Measurements from ENCODE around the gene TTC5. TPM values are rescaled to one million over a fixed set of nuclear protein-coding genes. Genes with fewer than 3 reads are reported as not detected.

TTC5 gene
- total RNA-seq, 4 donors from 2014 or later = 6.5 to 43.8 (median 17.7) TPM

GRCh38 chr14:20329355-20329754, 23.6 kb upstream of the TTC5 start:
- no peak for DNase-seq
- H3K4me3 ChIP-seq = no peak overlapping the region
- TF ChIP-seq, protein P1, sequence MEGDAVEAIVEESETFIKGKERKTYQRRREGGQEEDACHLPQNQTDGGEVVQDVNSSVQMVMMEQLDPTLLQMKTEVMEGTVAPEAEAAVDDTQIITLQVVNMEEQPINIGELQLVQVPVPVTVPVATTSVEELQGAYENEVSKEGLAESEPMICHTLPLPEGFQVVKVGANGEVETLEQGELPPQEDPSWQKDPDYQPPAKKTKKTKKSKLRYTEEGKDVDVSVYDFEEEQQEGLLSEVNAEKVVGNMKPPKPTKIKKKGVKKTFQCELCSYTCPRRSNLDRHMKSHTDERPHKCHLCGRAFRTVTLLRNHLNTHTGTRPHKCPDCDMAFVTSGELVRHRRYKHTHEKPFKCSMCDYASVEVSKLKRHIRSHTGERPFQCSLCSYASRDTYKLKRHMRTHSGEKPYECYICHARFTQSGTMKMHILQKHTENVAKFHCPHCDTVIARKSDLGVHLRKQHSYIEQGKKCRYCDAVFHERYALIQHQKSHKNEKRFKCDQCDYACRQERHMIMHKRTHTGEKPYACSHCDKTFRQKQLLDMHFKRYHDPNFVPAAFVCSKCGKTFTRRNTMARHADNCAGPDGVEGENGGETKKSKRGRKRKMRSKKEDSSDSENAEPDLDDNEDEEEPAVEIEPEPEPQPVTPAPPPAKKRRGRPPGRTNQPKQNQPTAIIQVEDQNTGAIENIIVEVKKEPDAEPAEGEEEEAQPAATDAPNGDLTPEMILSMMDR (IDR thresholded peaks at IDR 0.05) = no peak
- no peak for TF ChIP-seq POLR2A (IDR thresholded peaks at IDR 0.05)
- no peaks in the 10 kb centered on the region for H3K36me3 ChIP-seq
- H3K27ac ChIP-seq = no peak overlapping the region
- peaks cover 0 to 4% of the 10 kb centered on the region in 2 donors for H3K4me1 ChIP-seq
- intact Hi-C loops (cut with DNase I; ENCODE audit: low total_unique reads) = no loop called here
- no peaks in the 10 kb centered on the region for H3K27me3 ChIP-seq
- no peaks in the 10 kb centered on the region for H3K9me3 ChIP-seq

DNA sequence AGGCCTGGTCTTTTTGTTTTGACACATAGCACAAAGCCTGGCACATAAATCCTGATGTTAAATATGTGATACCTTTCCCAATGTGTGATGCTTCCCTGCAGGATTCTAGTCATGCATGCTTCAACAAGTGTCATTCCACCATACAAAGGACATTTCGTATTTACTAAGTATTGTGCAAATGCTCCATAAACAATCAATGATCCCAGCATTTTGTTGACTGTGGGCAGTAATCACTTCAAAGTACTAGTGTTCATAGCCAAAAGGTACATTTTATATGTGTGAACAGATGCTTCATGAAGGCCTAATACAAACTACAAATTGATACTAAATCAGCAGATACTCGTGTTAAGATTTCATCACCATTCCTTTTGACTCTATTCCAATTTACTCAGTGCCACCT, 23.0 kb upstream of the TTC5 start:
- Histone ChIP-seq H3K4me1 (peaks cover 0 to 4% of the 10 kb centered on the region in 2 donors), H3K9me3 (no peaks in the 10 kb centered on the region)
- TF ChIP-seq POLR2A (IDR thresholded peaks at IDR 0.05) = no peak
- TF ChIP-seq, protein P1 (IDR thresholded peaks at IDR 0.05) = no peak

DNA sequence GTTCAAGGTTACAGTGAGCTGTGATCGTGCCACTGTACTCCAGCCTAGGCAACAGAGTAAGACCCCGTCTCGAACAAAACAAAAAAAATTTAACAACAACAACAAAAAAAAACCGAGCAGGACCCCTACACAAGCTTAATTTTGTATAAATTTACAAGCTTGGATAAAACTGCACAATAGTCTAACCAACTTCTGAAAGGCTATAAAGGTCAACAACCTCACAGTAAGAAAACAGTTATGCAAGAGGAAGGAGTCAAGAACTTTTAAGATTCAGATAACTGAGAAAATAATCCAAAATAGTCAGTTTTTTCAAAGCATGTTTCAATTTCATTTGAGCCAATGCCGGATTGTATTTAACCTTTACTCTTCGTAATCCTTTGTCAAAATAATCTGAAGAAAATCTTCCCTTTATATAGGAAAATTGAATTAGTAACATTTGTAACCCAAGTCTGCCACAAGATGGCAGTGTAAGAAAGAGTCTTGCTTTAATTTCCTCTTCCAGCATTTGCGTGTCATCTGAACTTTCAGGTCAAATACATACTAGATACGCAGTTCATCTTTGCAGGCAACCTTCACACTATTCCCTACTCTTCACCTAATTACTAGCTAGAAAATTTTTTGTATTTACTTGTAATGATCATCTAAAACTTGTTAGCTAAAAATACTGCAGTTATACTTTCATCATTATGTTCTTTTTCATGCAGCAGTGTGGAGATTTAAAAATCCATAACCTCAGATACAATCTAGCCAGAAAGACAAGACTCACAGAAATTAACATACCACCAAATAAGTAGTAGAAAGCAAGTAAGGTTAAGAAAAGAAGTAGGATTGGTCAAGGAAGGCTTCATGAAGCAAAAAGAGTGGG, 21.5 kb upstream of the TTC5 start:
- no peaks in the 10 kb centered on the region for H3K36me3 ChIP-seq
- H3K9me3 ChIP-seq = no peaks in the 10 kb centered on the region
- TF ChIP-seq, protein P1 (IDR thresholded peaks at IDR 0.05) = peak; percentile 67 to 75 (median 72)
- no peak for TF ChIP-seq POLR2A (IDR thresholded peaks at IDR 0.05)
- DNase-seq = peak in 1 of 2 donors; percentile 28
- H3K4me3 ChIP-seq = no peak overlapping the region
- intact Hi-C loops (cut with DNase I; ENCODE audit: low total_unique reads) = no loop called here
- H3K27ac ChIP-seq = peak overlapping the region; percentile 43 to 44
- H3K4me1 ChIP-seq = peaks cover 0 to 4% of the 10 kb centered on the region in 2 donors
- H3K27me3 ChIP-seq = no peaks in the 10 kb centered on the region

More for the DNA sequence above, 23.0 kb upstream of the TTC5 start:
- Histone ChIP-seq H3K36me3 (no peaks in the 10 kb centered on the region), H3K4me3 (no peak overlapping the region), H3K27ac (no peak overlapping the region), H3K27me3 (no peaks in the 10 kb centered on the region)
- intact Hi-C loops (cut with DNase I; ENCODE audit: low total_unique reads) = no loop called here
- DNase-seq = no peak

- Histone ChIP-seq H3K4me1 (no peaks in the 10 kb centered on the region), H3K27ac (no peak overlapping the region), H3K27me3 (no peaks in the 10 kb centered on the region), H3K4me3 (no peak overlapping the region), H3K9me3 (no peaks in the 10 kb centered on the region), H3K36me3 (no peaks in the 10 kb centered on the region)
- TF ChIP-seq, protein P1 (IDR thresholded peaks at IDR 0.05) = no peak
- TF ChIP-seq POLR2A (IDR thresholded peaks at IDR 0.05) = no peak
- no peak for DNase-seq
- intact Hi-C loops (cut with DNase I; ENCODE audit: low total_unique reads) = no loop called here
Observed at GRCh38 chr14:20317720-20318119, 12.0 kb upstream of the TTC5 start.

- no peaks in the 10 kb centered on the region for H3K36me3 ChIP-seq
- DNase-seq = no peak
- intact Hi-C loops (cut with DNase I; ENCODE audit: low total_unique reads) = no loop called here
- H3K4me3 ChIP-seq = no peak overlapping the region
- H3K9me3 ChIP-seq = no peaks in the 10 kb centered on the region
- H3K4me1 ChIP-seq = no peaks in the 10 kb centered on the region
- TF ChIP-seq, protein P1 (IDR thresholded peaks at IDR 0.05) = no peak
- TF ChIP-seq POLR2A (IDR thresholded peaks at IDR 0.05) = no peak
- H3K27me3 ChIP-seq = no peaks in the 10 kb centered on the region
- no peak overlapping the region for H3K27ac ChIP-seq
Observed at GRCh38 chr14:20314026-20314425, 8.3 kb upstream of the TTC5 start.
